ENCODE data around the gene FOS.
"Not testable (repeated sequence)": the region's sequence is repeated elsewhere in the genome, so short reads cannot be mapped to it uniquely, and the experiment has no call there.

Gene FOS

DNA sequence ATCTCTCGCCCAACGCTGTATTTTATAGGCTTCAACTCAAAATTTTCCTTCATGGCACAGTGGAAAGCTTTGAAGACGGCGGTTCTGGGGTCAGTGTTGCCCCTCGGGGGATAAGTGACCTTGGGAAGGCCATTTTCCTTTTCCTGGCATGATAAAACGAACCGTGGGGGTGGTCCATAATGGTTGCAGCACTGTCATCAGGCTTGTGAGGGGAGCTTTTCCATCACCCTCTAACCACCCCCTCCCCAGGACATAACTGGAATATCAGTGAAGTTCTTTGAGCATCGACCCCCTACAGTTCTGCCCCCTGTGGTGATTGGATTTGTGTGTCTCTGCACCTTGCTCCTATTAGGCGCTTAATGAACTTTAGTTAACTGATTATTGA, 16.0 kb downstream of the FOS start:
- DNase-seq (ENCODE audit: low spot score), result no peak

DNA sequence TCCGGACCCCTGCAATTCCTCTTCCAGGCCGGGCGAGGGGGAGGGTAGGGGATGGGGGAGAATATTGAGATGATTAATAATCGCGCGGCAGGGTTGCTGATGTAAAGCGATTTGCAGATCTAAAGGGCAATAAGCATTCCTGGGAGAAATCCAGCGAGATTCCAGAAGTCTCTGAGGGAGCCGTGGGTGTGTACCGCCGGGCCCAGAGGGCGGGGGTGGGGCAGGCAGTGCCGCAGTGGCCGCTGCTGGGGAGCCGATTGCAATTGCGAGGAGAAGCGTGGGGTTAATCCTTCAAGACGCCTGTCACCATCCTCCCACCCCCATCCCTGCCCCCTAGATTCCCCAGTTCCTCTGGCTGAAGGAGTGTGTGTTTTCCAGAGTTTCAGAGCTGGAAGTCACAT, 16.4 kb downstream of the FOS start:
- DNase-seq (ENCODE audit: low spot score), result no peak

DNA sequence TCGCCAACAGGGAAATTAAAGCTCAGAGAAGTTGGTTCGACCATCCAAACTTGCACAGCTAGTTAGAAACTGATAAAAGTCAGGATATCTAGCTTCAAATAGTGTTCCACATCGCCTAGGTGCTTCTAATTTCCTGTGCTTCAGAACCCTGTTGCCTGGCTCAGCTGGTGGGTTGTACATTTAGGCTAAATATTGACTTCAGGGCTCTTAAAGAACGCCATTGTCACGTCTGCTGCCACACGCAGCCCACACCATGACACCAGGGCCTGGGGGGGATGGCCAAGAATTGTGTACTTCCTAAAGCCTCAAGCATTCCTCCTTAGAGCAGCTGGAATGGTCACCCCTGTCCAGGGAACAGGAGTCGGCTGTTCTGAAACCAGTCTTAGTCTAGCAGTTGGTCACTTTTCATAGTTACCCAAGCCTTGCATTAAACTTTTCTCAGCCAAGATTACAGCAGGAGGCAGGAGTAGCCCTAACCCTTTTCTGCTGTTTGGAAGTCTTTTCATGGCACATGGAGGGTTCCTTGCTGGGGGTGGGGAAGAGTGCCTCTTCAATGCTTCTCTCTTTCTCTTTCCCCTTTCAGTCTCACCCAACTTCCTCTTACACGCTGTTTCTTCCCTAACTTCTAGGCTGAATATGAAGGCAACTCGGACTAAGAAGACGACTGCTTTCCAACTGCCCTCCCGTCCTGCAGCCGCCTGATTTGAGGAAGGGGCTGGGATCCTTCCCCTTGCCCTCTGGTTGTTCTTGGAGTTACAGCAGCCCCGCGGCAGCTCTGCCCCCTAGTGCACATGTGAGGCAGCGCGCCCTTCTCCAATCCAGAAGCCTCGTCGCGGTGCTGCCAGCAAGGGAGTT, 17.1 kb downstream of the FOS start:
- DNase-seq (ENCODE audit: low spot score), result peak; percentile 80

DNA sequence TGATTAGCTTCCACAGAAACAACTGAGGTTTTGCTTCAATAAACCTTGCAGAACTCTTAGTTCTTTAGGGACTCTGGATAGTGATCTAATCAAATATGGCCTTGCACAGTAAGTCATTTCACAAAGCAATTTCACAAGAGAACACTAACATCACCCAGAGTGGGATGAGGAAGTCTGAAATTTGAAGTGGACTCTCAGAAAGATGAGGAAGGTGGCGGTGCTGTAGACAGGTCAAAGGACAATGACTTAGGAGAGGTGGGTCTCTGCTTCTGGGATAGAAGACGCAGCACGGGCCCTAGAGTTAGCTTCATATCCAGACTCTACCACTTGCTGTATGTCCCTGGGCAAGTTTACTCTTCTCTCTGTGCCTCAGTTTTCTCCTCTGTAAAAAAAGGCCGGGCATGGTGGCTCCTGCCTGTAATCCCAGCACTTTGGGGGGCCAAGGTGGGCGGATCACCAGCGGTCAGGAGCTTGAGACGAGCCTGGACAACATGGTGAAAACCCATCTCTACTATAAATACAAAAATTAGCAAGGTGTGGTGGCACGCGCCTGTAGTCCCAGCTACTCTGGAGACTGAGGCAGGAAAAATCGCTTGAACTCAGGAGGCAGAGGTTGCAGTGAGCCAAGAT, 18.9 kb downstream of the FOS start:
- no peak for DNase-seq (ENCODE audit: low spot score)

DNA sequence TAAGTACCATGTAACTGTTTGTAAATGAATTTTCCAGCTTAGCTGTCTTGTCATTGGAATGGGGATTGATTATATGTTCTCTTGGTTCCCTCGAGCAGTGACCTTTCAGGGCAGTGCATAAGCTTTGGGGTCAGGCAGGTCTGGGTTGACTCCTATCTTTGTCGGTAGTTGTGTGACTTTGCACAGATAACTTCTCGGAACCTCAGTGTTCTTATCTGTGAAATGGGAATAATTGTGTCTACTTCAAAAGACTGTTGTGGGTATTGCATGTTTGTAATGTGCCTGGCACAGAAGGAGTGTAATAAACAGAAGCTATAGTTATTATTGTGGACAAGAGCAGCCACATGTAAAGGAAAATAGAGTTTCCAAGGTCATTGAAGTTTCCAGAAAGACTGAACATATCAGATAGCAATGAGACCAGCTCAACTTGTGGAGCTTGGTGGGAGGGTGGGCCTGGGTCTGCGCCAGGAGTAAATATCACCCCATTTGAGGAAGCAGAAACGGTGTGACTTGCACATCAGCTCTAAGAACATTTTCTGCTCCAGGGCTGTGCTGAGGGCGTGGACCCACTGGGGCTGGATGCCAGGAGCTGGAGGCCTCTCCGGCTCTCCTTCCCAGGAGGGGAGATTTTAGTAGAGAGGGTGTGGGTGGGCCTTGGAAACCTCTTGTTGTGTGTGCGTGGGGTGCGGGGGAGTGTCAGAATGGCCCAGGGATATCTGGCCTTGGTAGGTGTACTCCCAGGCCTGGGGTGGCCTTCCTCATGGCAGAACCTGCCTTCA, 19.7 kb downstream of the FOS start:
- no peak for DNase-seq (ENCODE audit: low spot score)

DNA sequence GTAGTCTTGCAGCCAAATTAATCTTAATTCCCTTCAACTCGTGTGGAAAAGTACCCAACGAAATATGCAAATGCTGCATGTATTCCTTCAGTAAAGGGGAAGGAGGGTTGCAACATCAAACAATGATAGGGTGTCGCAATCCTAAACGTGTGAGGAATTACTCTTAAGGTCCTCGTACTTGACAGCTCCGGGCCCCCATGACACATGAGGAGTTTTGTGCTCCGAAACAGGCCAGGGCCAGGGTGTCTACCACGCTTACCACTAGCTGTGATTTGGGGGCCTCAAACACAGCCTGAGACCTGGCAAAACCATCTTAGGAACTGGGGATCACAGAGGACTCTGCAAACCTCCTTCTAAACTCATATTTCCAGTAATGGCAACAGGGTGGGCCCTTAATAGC, 20.4 kb downstream of the FOS start:
- no peak for DNase-seq (ENCODE audit: low spot score)

DNA sequence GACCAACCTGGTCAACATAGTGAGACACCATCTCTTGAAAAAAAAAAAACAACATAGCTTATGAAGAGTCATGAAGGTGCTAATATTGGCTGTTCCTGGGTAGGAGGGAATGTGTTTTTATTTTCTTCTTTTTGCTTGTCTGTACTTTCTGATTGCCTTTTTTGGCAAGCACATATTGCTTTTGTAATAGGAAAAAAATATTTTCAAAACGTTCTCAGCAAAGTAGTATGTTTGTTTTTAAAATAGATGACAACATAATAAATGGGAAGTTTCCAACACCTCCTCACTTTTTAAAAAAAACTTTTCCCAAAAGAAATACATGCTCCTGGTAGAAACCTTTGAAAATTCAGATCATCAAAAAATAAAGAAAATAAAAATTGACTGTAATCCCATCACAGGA, 20.9 kb downstream of the FOS start:
- DNase-seq (ENCODE audit: low spot score), result no peak

DNA sequence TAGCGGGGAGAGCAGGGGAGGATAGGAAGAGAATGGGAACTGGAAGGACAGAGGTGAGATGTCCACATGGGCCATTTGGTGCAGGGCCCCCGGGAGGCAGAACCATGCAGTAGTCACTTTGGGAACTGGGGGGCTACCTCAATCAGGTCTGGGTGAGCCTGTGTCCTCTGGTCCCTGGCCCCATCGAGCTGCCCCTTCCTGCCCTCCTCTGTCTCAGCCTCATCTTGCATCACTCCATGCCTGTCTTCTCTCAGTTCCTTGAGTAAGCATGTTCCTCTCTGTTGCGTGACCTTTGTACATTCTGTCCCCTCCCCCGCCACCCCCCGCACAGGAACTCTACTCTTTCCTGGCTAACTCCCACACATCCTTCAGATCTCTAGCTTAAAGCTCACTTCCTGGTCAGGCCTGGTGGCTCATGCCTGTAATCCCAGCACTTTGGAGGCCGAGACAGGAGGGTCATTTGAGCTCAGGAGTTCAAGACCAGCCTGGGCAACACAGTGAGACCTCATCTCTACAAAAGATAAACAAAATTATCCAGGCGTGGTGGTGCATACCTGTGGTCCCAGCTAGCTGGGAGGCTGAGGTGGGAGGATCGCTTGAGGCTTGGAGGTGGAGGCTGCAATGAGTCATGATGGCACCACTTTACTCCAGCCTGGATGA, 23.2 kb downstream of the FOS start:
- no peak for DNase-seq (ENCODE audit: low spot score)

DNA sequence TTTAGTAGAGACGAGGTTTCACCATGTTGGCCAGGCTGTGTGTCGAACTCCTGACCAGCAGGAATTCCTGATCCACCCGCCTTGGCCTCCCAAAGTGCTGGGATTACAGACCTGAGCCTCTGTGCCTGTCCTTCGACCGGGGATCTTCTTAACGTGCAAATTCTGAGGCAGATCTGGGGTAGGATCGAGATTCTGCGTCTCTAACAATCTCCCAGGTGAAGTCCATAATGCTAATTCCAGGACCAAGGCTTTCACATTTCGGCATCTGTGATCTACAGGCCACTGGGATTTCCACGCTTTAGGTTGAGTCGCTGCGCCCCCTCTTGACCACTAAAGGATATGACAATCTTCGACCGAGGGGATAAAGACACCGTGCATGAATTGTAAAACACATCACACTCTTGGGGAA, 24.8 kb downstream of the FOS start:
- peak; percentile 79 for DNase-seq (ENCODE audit: low spot score)

DNA sequence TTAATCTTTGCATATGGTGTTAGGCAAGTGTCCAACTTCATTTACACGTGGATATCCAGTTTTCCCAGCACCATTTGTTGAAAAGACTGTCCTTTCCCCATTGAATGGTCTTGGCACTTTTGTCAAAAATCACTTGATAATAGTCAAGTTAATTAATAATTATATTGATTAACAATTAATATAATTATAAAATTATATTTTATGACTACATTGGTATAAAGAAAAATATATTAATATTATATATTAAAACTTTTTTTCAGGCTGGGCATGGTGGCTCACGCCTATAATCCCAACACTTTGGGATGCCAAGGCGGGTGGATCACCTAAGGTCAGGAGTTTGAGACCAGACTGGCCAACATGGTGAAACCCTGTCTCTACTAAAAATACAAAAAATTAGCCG, 27.8 kb downstream of the FOS start:
- DNase-seq (ENCODE audit: low spot score), result not testable (repeated sequence)

DNA sequence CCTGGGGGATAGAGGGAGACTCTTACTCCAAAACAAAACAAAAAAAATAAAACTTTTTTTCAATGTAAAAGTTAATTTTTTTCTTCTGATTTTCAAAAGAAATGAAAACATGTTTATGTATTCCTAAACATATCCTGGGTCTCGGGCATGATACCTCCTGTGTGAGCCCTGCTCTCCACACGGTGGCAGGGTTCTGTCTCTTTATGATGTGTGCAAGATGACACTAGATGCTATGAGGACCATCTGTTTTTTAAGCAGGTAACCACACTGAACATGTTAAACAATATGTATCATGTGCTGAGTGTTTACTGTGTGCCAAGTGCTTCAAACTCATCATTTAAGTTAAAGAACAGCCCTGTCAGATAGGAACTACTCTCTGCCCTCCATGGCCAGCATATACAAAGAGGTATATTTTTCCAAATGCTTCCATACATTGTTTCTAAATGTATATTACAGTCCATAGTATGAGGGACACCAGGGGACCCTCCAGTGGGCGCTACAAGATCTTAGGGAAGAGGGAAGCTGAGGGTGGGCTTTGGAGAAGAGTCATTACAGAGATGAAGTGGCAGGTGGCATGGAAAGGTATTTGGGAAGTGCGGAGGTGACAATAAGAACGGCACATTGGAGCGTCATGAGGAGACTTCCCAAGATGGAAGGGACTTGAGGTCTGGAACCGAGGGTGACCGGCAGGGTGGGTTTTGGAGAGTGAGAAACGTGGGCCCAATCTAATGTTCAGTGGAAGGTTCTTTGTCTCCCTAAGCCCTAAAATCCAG, 28.5 kb downstream of the FOS start:
- DNase-seq (ENCODE audit: low spot score), result no peak

DNA sequence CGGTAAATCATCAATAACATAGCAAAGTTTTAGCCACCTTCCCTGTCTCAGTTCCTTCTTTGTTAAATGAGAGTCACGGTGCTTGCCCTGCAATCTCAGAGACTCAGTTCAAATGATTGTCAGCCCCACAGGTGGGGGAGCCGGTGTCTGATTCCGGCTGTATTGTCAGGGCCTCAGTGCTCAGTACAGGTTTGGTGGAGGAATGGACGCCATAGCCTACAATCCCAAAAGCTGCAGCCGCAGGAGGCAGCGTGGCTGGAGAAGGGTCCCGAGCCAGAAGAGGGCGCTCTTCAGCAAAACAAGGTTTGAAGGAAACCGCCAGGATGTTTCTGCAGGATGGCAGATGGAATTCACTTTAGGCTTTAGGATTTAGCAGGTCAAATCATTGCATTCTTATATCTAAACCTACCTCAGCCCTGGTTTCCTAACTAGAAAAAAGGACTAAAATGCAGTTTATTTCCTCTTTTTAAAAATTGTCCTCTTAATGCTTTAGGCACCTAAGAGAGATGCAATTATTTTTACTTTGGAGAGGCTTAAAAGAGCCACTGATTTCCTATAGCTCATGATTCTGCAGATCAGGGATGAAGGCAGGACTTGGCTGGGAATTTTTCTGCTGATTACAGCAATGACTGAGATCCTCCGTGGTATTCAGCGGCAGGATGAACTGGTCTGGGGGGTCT, 29.2 kb downstream of the FOS start:
- DNase-seq (ENCODE audit: low spot score), result peak; percentile 69

DNA sequence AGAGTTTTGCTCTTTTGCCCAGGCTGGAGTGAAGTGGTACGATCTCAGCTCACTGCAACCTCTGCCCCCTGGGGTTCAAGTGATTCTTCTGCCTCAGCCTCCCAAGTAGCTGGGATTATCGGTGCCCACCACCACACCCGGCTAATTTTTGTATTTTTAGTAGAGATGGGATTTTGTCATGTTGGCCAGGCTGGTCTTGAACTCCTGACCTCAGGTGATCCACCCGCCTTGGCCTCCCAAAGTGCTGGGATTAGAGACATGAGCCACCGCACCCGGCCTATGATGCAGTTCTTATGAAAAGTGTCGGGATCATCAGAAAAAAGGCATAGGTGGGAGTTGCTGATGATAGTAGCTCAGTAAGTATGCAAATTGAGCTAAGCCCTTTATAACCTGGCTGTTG, 30.4 kb downstream of the FOS start:
- not testable (repeated sequence) for DNase-seq (ENCODE audit: low spot score)

DNA sequence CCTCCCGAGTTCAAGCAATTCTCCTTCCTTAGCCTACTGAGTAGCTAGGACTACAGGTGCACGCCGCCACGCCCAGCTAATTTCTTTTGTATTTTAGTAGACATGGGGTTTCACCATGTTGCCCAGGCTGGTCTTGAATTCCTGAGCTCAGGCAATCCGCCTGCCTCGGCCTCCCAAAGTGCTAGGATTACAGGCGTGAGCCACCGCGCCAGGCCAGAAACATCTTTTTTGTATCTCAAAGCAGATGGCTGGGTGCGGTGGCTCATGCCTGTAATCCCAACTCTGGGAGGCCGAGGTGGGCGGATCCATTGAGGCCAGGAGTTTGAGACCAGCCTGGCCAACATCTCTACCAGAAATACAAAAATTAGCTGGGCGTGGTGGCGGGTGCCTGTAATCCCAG, 30.9 kb downstream of the FOS start:
- not testable (repeated sequence) for DNase-seq (ENCODE audit: low spot score)

DNA sequence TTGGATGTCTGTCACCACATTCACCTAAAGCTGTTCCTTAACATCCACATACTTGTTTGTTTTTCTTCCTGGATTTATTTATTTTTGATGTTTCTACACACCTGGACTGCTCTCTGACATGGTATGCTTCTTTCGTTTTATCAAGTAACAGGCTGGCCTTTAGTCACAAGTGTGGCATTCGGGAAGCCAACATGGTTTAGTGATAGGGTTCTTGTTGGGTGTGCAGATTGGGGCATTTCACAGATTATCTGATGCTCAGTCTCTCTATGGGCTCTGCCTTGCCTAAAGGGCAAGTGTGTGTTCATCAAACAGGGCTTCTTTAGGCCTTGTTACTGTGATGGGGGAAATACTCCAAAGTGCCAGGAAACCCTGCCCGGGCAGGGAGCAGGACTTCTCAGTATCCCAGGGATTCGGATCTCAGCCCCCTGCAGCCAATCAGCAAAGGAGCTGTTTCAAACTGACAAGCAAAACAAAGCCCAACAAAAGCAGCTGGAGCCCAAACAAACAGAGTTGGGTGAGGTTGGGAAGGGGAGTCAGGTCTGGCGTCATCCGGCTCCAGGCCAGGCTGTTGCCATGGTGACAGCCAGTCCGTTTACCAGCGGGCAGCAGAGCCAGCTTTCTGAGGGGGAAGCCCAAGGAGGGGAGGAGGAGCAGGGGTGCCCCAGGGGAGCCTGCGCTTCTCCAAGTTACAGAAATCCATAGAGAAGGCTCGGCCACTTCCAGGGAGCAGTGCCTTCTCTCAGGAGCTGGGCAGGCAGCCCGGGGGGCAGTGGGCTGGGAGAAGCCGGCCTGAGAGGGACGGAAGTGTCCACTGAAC, 31.9 kb downstream of the FOS start:
- DNase-seq (ENCODE audit: low spot score), result no peak

DNA sequence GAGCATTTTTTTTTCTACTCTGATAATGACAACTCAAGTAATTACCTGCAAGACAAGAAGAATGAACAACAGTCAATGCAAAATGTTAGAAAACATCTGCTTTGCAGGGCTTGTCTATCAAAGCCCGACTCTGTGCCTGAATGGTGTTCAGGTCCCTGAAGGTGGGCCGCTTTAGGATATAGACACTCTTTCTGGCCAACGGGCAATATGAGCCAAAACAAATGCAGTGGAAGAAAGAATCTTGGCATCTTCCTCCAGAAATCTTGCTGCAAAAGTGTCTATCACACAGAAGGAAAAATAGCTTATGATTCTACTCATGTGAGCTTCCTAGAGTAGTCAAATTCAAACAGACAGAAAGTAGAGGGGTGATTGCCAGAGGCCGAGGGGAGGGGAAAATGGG, 32.7 kb downstream of the FOS start:
- DNase-seq (ENCODE audit: low spot score), result no peak

DNA sequence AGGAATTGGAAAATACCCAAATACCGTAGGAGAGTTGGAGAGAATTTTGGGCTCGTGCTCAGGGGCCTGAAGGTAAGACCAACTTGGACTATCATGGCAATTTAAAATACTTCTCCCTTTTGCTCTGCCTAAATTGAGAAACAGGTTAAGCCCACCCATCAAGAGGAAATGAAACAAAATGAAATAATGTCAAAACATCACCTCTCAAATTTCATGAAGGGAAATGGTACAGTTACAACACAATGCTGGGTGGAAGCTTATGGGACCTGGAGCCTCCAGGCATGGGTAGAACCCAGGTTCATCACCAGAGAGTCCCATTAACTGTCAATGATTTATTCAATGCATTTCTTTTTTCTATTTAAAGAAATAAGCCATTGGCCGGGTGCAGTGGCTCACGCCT, 33.7 kb downstream of the FOS start:
- DNase-seq (ENCODE audit: low spot score), result no peak

DNA sequence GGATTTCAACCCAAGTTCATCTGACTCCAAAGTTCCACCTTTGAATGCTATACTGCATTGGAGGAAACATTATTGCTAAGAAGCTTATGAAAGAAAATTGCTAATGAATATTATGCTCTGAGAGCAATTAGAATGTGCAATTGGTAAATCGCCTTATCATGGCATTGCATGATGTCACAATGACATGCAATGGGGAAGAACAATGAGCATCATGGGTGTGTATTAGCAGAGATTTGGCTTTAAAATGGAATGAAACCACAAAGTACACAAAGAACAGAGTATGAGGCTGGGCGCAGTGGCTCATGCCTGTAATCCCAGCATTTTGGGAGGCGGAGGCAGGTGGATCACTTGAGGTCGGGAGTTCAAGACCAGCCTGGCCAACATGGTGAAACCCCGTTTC, 34.7 kb downstream of the FOS start:
- DNase-seq (ENCODE audit: low spot score), result no peak

DNA sequence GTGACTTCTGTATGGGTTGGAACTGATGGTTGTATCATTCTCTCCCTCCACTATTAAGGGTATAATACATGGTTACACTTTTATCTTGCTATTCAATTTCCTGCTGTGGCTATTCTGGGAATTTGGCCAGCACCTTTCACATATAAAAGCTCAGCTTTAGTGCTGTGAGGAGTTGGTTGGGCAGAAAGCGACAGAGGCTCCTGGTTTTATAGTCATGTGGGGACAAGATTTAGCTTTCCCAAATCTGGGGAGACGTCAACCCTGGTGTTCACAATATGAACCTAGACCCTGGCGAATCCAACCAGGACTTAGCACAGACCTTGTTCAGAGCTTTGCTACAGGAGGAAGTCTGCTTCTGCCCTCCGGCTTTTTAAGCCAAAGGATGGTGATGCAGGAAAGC, 36.5 kb downstream of the FOS start:
- DNase-seq (ENCODE audit: low spot score), result no peak

DNA sequence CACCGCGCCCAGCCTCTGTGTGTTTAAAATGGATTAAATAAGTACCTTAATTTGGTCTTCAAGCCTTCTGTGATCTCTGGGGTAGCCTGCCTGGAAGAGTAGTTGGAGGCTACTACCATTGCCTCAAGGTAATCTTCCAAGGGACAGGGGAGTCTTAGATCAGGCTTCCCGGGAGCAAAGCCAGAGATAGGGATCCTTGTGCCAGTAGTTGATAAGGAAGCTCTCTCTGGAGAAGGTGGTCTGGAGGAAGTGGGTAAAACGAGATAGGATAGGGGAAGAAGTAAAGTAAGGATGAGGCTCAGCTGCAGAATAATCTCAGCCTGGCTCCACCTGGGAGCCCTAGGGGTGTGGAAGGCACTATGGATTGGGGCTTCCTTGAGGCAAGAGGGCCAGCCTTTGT, 38.5 kb downstream of the FOS start:
- no peak for DNase-seq (ENCODE audit: low spot score)

Data from CD4-positive, alpha-beta T cell treated with Interleukin-2 at 100 ng/mL for 4 hours (primary cell).